T-helper 17 cell (primary cell): Measurements from ENCODE around the gene BHLHE40. TPM values are rescaled to one million over a fixed set of nuclear protein-coding genes. Genes with fewer than 3 reads are reported as not detected.

Experiments
- ATAC-seq: fragments of 150-1000 bp; cut with Tn5 transposase; 2 replicates; pipeline ENCODE4 v1.10.0; 2021; ENCODE audit warnings: mild to moderate bottlenecking, moderate library complexity
- DNase-seq, 3 donors: peaks; one replicate each; pipeline versions ENCODE4 v3.0.0 to v3.0.0-alpha.2; 2020 to 2021
- H3K9me3 ChIP-seq: one replicate; pipeline ENCODE4 v1.7.0; 2013; ENCODE audit warnings: low read length, mild to moderate bottlenecking; ENCODE audit not compliant: control insufficient read depth, poor library complexity, severe bottlenecking
- H3K27ac Mint-ChIP-seq: one replicate; pipeline ENCODE4 v1.8.0; 2022; ENCODE audit warnings: mild to moderate bottlenecking, moderate library complexity, mixed read lengths
- H3K27me3 Mint-ChIP-seq: one replicate; pipeline ENCODE4 v1.8.0; 2022; ENCODE audit warnings: mixed read lengths
- H3K36me3 Mint-ChIP-seq: one replicate; pipeline ENCODE4 v1.8.0; 2022; ENCODE audit warnings: low read depth, mixed read lengths
- H3K4me1 Mint-ChIP-seq: one replicate; pipeline ENCODE4 v1.8.0; 2022; ENCODE audit warnings: mild to moderate bottlenecking, mixed read lengths
- H3K4me3 Mint-ChIP-seq: one replicate; pipeline ENCODE4 v1.8.0; 2022; ENCODE audit warnings: mild to moderate bottlenecking, moderate library complexity, mixed read lengths
- total RNA-seq, 4 donors: library from RNA in 2 of 4; stranded (reverse) in 2 of 4; gene quantifications; one replicate each; pipeline ENCODE4 v1.2.3 and lab custom pipeline; 2022 to 2026

Gene BHLHE40
- total RNA-seq, 2 donors from 2014 or later: 295 to 329 TPM

DNA sequence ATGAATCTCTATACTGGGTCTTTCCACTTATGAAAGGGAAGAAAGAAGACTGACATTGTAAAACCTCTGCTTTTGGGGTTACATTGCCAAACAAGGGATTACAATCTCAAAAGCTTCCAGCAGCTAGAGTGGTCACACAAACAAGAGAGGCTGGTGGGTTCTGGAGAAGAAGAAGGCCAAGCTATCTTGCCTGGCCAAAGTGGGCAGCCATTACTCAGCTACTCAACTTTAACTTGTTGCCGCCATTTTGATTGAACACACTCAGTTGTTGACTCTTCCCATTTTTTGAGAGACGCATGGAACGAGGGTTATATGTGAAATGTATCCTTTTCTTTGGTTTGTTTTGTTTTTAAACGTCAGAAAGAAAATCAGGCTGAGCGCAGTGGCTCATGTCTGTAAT lies 50.9 kb downstream of the BHLHE40 start:
- Mint-ChIP-seq H3K27ac (no peak overlapping the region), H3K27me3 (no peaks in the 10 kb centered on the region), H3K36me3 (no peaks in the 10 kb centered on the region), H3K4me3 (no peak overlapping the region), H3K4me1 (peaks cover 8% of the 10 kb centered on the region)
- no peaks in the 10 kb centered on the region for H3K9me3 ChIP-seq
- DNase-seq (no peak), ATAC-seq (no peak)

DNA sequence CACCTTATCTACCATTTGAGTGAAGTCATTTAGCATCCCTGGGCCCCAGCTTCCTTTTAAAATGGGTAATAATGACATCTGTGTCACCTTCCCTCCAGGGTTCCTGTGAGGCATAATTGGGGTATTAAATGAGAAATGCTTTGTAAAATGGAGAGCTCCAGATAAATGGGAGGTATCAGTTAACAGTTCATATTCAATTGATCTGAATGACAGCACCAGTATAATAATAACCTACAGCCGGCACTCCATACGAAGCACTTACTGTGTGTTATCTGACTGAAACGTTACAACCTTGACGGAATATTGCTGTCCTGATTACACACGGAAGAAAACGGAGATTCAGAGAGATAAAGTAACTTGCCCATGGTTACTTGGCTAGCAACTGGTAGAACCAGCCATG lies 53.6 kb downstream of the BHLHE40 start:
- Mint-ChIP-seq H3K27ac (no peak overlapping the region), H3K4me3 (no peak overlapping the region), H3K36me3 (no peaks in the 10 kb centered on the region), H3K27me3 (no peaks in the 10 kb centered on the region), H3K4me1 (peaks cover 9% of the 10 kb centered on the region)
- DNase-seq (no peak), ATAC-seq (no peak)
- no peaks in the 10 kb centered on the region for H3K9me3 ChIP-seq

Other genes starting within 250 kb of the BHLHE40 start
- 10 to 100 TPM; 39.2 to 52.9 TPM for gene ARL8B, start 142.9 kb downstream of the BHLHE40 start, total RNA-seq
- 100 to 1,000 TPM; 109 to 111 TPM for gene EDEM1, start 208.3 kb downstream of the BHLHE40 start, total RNA-seq